HEK293T (cell line): Measurements from ENCODE around the gene GADD45G.

Experiments
- CTCF ChIA-PET: fragments of 350-600 bp; formaldehyde crosslinking; extraction: SDS; loops from one replicate; lab custom pipeline; 2021; ENCODE audit warnings: antibody characterized with exemption, inconsistent platforms; lab: Yijun Ruan, JAX
- POLR2A ChIA-PET: fragments of 350-600 bp; formaldehyde crosslinking; extraction: SDS; loops from one replicate; lab custom pipeline; 2020; ENCODE audit warnings: antibody characterized with exemption, inconsistent platforms; lab: Yijun Ruan, JAX
- DNase-seq: peaks from one replicate; pipeline ENCODE4 v3.0.0; 2012; ENCODE audit warnings: mixed read lengths; ENCODE audit errors: extremely low spot score
- ARNT ChIP-seq: fragments of 450-650 bp; IDR thresholded peaks from 2 replicates; pipeline ENCODE4 v1.6.1; 2017; ENCODE audit warnings: mild to moderate bottlenecking
- BHLHE40 ChIP-seq: fragments of 450-650 bp; IDR thresholded peaks from 2 replicates; pipeline ENCODE4 v1.6.1; 2016; ENCODE audit warnings: mild to moderate bottlenecking, moderate library complexity, borderline replicate concordance
- CTBP1 ChIP-seq: fragments of 450-650 bp; IDR thresholded peaks from 2 replicates; pipeline ENCODE4 v1.6.1; 2016; ENCODE audit warnings: borderline replicate concordance
- ELF4 ChIP-seq: fragments of 450-650 bp; IDR thresholded peaks from 2 replicates; pipeline ENCODE4 v1.6.1; 2017; ENCODE audit warnings: antibody characterized with exemption
- FOXA1 ChIP-seq: fragments of 450-650 bp; IDR thresholded peaks from 2 replicates; pipeline ENCODE4 v1.6.1; 2016; ENCODE audit warnings: mild to moderate bottlenecking
- FOXK2 ChIP-seq: fragments of 450-650 bp; IDR thresholded peaks from 2 replicates; pipeline ENCODE4 v1.6.1; 2016; ENCODE audit warnings: mild to moderate bottlenecking
- FOXM1 ChIP-seq: fragments of 450-650 bp; IDR thresholded peaks from 2 replicates; pipeline ENCODE4 v1.6.1; 2017; ENCODE audit warnings: mild to moderate bottlenecking, borderline replicate concordance
- HDGF ChIP-seq: fragments of 450-650 bp; IDR thresholded peaks from 2 replicates; pipeline ENCODE4 v1.6.1; 2017; ENCODE audit warnings: antibody characterized with exemption, borderline replicate concordance
- L3MBTL2 ChIP-seq: fragments of 450-650 bp; conservative IDR thresholded peaks from 2 replicates; pipeline ENCODE4 v1.6.1; 2016; ENCODE audit warnings: mild to moderate bottlenecking
- LEF1 ChIP-seq: fragments of 450-650 bp; IDR thresholded peaks from 2 replicates; pipeline ENCODE4 v1.6.1; 2017; ENCODE audit warnings: mild to moderate bottlenecking, borderline replicate concordance
- NFRKB ChIP-seq: fragments of 450-650 bp; IDR thresholded peaks from 2 replicates; pipeline ENCODE4 v1.6.1; 2016; ENCODE audit warnings: mild to moderate bottlenecking, moderate library complexity
- SP1 ChIP-seq: fragments of 450-650 bp; IDR thresholded peaks from 2 replicates; pipeline ENCODE4 v1.6.1; 2017
- SUZ12 ChIP-seq: fragments of 450-650 bp; IDR thresholded peaks from 2 replicates; pipeline ENCODE4 v1.6.1; 2016; ENCODE audit warnings: mild to moderate bottlenecking
- TARDBP ChIP-seq: fragments of 450-650 bp; IDR thresholded peaks from 2 replicates; pipeline ENCODE4 v1.6.1; 2016
- ZNF384 ChIP-seq: fragments of 450-650 bp; IDR thresholded peaks from 2 replicates; pipeline ENCODE4 v1.6.1; 2016
- TF ChIP-seq, protein P1 (sequence below): fragments of 450-650 bp; IDR thresholded peaks from 2 replicates; pipeline ENCODE4 v1.6.1; 2016

The GADD45G gene

DNA sequence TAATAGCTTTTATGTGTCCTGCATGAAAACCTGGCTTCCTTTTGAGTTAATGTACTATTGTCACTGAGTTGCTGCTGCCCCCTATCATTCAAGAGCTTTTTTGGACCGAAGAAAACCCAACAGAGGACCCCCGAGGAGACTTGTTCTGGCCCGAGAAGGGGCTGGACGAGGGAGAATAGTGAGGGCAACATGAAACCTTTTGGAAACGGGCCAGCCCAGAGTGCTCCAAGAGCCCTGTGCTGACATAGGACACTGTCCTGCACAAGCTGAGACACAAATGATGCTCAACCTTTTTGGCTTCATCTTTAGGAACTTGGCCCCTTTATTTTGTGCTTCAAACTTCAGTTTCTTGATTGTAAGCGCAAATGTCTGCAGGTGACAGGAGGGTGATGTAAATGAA lies 4.0 kb upstream of the GADD45G start:
- TF ChIP-seq ARNT (no peak), FOXK2 (no peak), TARDBP (no peak), ZNF384 (no peak), NFRKB (no peak), BHLHE40 (no peak), HDGF (no peak), L3MBTL2 (no peak), CTBP1 (no peak), SUZ12 (no peak), FOXA1 (no peak), LEF1 (no peak), FOXM1 (no peak), SP1 (no peak)
- TF ChIP-seq, protein P1, sequence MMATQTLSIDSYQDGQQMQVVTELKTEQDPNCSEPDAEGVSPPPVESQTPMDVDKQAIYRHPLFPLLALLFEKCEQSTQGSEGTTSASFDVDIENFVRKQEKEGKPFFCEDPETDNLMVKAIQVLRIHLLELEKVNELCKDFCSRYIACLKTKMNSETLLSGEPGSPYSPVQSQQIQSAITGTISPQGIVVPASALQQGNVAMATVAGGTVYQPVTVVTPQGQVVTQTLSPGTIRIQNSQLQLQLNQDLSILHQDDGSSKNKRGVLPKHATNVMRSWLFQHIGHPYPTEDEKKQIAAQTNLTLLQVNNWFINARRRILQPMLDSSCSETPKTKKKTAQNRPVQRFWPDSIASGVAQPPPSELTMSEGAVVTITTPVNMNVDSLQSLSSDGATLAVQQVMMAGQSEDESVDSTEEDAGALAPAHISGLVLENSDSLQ, result no peak
- CTCF ChIA-PET, result interaction anchor here (5.2 kb wide), 1 partner anchor 501 kb away, joined by 74 read pairs; no protein-coding TSS in a partner anchor
- POLR2A ChIA-PET, result interaction anchor here (1.1 kb wide), 1 partner anchor 497 kb away, joined by 3 read pairs; no protein-coding TSS in a partner anchor
- DNase-seq, result no peak

DNA sequence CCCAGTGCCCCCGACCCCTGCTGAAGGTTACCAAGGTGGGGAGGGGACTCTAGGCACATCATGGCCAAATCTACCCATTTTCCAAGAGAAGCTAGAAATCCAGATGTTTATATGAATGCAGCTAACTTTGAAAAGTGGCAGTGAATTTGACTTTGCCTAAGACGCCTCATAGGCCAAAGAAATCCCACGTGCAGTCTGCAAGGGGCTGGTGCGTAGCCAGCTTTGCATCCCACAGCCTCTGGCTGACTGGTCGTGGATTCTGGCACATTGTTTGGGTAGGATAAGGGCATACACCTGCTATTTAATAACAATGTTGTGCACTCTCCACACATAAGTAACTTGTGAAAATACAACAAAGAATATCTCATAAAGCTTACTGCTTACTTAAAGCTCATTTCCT lies 3.5 kb upstream of the GADD45G start:
- DNase-seq, result no peak
- ChIA-PET CTCF (interaction anchor here (5.2 kb wide), 1 partner anchor 500 kb away, joined by 74 read pairs; no protein-coding TSS in a partner anchor), POLR2A (interaction anchor here (1.1 kb wide), 1 partner anchor 497 kb away, joined by 3 read pairs; no protein-coding TSS in a partner anchor)
- TF ChIP-seq HDGF (no peak), LEF1 (no peak), NFRKB (no peak), ZNF384 (no peak), ELF4 (no peak), CTBP1 (no peak), L3MBTL2 (no peak), SUZ12 (no peak), FOXK2 (no peak)

DNA sequence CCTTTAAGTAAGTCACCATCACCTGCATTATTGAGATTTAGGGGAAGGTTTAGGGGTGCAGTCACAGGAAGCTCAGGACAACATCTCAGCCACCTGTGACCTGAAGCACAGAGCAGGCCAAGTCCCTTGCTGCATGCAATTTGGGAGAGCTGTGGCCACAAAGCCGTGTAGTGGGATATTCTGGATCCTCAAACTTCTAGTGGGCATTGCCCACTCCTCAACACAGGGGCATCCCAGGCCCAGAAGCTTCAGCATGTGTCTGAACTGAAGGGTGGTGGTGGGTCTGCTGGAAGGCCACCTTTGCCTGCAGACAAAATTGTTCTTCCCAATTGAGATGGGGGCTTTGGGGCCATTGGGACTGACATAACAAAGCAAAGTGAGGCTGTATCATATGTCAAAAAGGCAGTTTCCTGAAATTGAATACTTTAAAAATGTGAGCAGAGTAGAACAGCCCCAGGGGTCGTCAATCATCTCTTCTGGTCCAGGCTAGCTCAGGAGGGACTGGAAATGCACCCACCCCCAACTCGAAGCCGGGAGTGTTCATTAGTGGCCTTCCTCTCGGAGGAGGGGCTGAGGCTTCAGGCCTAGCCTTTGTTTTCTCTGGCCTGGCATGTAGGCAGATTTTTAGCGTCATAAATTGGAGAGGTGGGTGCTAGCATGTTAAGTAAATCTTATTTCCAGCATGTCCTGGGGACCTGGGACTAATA lies 2.8 kb upstream of the GADD45G start:
- no peak for TF ChIP-seq SUZ12
- TF ChIP-seq NFRKB, result no peak
- POLR2A ChIA-PET, result no interaction called here
- no peak for DNase-seq
- CTCF ChIA-PET, result interaction anchor here (1.2 to 5.2 kb wide), 2 partner anchors 499 to 505 kb away, joined by 9 to 74 read pairs; no protein-coding TSS in a partner anchor

DNA sequence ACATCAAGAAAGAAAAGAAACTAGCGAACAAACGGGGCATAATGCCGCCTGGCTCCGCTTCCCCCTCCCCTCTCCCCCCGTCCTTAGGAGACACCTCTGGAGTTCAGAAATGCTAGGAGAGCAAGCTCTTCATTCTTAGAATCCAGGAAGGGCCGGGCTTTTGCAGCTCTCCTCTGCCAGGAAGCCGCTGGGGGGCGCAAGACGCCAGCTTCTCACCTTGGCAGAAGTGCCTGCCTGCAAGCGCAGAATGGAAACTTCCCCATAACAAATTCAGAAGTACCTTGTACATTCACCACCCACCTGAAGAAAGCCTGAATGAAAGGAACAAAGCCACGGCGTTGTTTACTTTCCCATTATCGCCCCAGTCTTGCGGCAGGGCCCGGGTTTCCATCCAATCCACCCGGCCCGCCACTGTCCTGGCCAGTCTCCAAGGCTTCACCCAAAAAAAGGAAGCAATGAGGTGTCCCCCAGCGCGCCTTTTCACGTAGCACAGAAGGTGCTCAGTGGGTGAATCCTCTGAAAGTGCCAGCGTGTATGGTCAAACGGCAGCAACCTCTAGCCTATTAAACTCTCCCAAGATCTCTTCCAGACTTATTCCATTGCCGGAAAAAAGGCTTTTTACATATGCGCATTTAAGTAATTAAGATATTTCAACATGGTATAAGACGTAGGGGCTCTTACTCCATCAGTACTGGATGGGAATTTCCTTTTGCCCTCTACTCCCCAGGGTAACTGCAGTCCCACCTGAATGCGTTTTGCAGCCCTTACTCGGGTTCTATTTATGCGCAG lies 1.6 kb upstream of the GADD45G start:
- CTCF ChIA-PET, result interaction anchor here (0.6 to 5.2 kb wide), 30 partner anchors 9 to 944 kb away, joined by 3 to 74 read pairs (median 4); no protein-coding TSS in a partner anchor
- POLR2A ChIA-PET, result interaction anchor here (0.7 to 1.5 kb wide), 4 partner anchors 10 to 497 kb away, joined by 3 to 4 read pairs (median 4); no protein-coding TSS in a partner anchor
- DNase-seq, result peak; percentile 68
- TF ChIP-seq SP1, result no peak
- TF ChIP-seq ELF4, result no peak
- TF ChIP-seq ARNT, result no peak
- no peak for TF ChIP-seq CTBP1
- TF ChIP-seq SUZ12, result no peak
- no peak for TF ChIP-seq TARDBP
- no peak for TF ChIP-seq L3MBTL2
- TF ChIP-seq FOXM1, result no peak

DNA sequence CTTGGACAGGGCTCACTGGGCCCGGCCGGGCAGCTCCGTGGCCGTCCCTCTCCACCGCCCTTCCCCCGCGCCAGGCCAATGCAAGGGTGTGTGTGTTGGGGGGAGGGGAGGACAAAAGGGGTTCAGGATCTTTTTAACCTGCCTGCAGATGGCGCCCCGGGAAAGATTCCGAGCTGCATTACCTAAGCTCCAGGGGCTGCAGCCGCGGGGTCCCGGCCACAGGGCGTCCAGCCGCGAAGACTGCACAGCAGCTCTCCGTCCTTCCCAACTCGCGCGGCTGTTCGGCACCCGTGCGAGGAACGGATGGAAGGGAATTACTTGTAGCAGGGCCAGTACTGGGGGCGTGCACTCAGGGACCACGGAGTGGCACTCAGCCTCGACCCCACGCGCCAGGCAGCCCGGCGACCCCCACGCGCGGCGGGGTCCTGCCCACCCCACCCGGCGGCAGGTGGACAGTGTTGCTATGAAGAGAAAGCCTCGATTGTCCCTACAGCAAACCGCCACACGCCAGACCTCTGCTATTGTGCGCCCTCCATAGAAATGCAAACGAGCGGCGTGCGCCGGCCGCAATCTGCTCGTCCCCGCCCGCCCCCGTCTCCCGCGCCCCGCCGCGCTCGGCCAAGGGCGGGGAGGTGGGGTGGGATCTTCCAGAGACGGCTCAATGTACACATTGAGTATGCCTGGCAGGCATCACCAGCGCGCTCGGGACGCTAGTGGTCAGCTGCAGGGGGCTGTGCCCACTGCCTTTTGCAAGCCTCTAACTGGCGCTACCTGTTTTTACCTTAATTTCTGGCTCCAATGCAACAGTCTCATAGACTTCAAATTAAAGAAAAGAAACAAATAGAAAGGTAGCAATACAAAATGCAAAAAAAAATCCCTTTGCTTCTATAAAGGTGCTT lies 796 bp upstream of the GADD45G start:
- DNase-seq, result peak; percentile 39
- TF ChIP-seq FOXA1, result no peak
- peak; percentile 72 for TF ChIP-seq L3MBTL2
- CTCF ChIA-PET, result interaction anchor here (0.7 to 5.2 kb wide), 14 partner anchors 11 to 501 kb away, joined by 3 to 74 read pairs (median 4); no protein-coding TSS in a partner anchor
- POLR2A ChIA-PET, result interaction anchor here (0.7 to 1.5 kb wide), 8 partner anchors 10 to 496 kb away, joined by 3 to 6 read pairs (median 4); no protein-coding TSS in a partner anchor

DNA sequence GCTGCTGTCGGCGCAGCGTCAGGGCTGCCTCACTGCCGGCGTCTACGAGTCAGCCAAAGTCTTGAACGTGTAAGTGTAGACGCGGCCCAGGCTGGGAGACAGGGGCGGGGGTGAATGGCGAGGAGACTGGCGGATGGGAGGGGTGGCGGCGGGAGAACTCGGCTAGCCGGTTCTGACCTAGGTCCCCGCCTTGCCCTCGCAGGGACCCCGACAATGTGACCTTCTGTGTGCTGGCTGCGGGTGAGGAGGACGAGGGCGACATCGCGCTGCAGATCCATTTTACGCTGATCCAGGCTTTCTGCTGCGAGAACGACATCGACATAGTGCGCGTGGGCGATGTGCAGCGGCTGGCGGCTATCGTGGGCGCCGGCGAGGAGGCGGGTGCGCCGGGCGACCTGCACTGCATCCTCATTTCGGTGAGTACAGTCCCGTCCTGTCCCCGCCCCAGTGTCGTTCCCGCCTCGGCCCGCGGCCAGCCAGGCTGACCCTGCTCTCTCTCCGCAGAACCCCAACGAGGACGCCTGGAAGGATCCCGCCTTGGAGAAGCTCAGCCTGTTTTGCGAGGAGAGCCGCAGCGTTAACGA lies 745 bp downstream of the GADD45G start:
- TF ChIP-seq TARDBP, result no peak
- TF ChIP-seq ZNF384, result no peak
- TF ChIP-seq, protein P1, result no peak
- TF ChIP-seq NFRKB, result no peak
- TF ChIP-seq FOXM1, result no peak
- no peak for TF ChIP-seq HDGF
- no peak for TF ChIP-seq ELF4
- TF ChIP-seq CTBP1, result no peak
- TF ChIP-seq SUZ12, result no peak
- no peak for TF ChIP-seq LEF1
- no peak for TF ChIP-seq BHLHE40
- no peak for TF ChIP-seq FOXK2
- TF ChIP-seq ARNT, result no peak
- TF ChIP-seq L3MBTL2, result no peak
- TF ChIP-seq FOXA1, result no peak
- no peak for TF ChIP-seq SP1
- DNase-seq, result peak; percentile 31
- ChIA-PET CTCF (interaction anchor here (0.6 to 1.3 kb wide), 2 partner anchors 9 to 494 kb away, joined by 3 to 4 read pairs; no protein-coding TSS in a partner anchor), POLR2A (interaction anchor here (0.6 to 1.5 kb wide), 6 partner anchors 12 to 490 kb away, joined by 3 to 6 read pairs (median 4); no protein-coding TSS in a partner anchor)
